ENCODE measurements around the gene GDPD4.

Gene GDPD4

DNA sequence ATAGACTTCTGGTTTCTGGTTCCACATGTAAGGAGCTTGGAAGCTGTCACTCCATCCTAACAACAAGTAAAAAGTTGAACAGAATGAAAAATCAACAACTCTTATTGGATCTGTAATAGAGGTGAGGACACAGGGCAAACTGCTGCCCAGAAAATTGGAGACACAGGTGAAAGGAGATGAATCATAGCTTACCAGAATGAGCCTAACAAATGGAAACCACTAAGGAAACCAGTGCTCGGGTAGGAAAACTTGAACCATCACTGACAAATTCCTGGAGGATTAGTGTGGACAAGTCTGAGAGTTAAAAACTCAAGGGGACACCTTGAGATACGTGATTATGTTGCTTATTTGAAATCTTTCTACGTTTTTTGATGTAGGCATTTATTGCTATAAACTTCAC, 52.1 kb downstream of the GDPD4 start:
- peak; percentile 30 for DNase-seq (ENCODE audit: low spot score)
- FAIRE-seq: peak; percentile 8

DNA sequence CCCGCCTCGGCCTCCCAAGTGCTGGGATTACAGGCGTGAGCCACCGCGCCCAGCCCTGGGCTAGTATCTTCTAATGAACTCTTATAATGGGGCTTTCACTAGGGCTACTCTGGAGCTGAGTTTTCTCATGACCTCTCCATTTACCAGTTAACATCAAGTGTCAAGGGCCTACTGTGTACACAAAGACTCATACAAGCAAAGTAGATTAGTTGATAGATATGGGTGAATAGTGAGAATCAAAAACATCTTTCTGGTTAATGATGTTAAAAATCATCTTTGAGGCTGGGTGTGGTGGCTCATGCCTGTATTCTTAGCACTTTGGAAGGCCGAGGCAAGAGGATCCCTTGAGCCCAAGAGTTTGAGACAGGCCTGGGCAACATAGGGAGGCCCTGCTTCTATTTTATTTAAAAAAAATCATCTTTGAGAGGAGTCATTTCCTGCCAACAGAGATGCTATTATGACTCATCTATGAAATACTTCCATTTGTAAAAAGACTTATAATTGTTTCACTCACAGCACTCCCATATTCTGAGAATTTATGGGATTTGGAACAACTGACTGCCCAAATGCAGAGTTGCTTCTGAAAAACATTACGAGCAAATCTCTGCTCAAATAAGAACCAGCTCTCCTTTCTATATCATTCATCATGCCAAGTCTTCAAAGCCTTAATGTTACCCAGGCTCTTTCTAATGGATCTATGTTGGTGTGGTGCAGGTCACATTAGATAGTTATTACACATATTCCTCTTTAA, 57.0 kb downstream of the GDPD4 start:
- peak; percentile 28 for DNase-seq (ENCODE audit: low spot score)
- no peak for FAIRE-seq

DNA sequence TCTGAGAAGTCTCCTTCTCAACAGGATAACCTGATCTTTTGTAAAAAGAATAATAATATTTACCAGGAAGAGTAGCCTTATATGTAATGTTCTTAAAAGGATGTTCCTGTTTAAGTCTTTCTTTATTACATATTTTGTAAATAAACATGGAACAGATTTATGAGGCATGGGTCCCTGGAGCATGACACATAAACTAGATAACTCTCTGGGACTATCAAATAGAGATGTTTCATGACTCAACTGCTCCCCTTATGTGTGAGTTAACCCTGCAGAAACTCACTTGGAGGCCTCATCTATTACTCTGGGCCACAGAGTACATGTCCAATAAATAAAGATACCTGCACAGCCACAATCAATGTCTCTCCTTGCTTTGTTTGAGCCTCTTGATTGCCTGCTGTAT, 64.6 kb downstream of the GDPD4 start:
- DNase-seq (ENCODE audit: low spot score): no peak
- no peak for FAIRE-seq

DNA sequence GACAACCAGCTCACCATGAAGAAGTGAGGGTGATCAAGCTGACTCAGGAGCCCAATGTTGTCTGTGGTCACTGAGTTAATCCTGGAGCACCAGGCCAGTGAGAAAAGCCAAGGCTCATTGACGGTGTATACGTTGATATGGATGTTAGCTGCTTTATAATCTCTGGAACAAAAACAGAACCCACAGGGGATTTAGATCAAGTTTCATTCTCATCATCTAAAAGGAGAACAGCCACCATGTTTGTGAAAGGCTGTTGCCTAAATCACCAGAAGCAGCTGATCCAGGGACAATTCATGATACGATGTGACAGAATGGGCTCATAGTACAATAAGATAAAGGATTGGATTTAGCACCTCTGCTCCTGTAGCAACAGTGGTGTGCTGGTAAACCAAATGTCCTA, 68.5 kb downstream of the GDPD4 start:
- DNase-seq (ENCODE audit: low spot score) (no peak), FAIRE-seq (no peak)

DNA sequence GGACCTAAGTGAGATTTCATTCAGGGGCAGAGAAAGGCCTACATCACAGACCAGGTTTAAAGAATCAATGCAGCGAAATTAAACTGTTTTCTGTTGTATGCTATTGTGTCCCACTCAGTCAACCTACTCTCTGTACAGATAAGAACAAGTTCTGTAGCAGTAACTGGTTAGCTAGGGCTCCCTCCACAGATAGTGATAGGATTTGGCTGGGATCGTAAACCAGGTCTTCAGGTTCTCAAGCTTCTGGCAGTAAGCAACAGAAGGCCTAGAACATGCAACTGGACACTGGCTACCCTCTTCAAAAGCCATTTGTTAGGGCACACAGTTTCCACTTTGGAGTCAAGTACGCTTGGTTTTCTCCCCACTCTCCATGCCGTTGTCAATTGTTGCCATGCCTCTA, 69.2 kb downstream of the GDPD4 start:
- no peak for FAIRE-seq

DNA sequence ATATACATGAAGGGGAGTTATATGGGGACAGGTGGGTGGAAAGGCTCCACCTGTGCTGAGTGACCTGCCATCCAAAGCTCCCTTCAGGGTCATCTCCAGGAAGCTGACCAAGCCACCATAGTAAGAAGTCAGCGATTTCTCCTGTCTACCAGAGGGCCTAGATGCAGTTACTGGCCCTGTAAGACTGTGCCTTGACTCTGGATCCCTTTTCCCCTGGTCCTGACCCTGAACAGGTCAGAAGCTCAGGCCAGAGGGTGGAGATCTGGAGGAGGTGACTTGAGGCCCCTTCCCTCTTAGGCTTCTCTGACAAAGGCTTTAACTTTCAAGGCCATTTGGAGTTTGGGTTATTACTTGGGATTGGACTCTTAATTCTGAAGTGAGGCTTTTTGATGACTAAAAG, 69.7 kb downstream of the GDPD4 start:
- no peak for FAIRE-seq

More for the DNA sequence above, 69.2 kb downstream of the GDPD4 start:
- no peak for DNase-seq (ENCODE audit: low spot score)

DNA sequence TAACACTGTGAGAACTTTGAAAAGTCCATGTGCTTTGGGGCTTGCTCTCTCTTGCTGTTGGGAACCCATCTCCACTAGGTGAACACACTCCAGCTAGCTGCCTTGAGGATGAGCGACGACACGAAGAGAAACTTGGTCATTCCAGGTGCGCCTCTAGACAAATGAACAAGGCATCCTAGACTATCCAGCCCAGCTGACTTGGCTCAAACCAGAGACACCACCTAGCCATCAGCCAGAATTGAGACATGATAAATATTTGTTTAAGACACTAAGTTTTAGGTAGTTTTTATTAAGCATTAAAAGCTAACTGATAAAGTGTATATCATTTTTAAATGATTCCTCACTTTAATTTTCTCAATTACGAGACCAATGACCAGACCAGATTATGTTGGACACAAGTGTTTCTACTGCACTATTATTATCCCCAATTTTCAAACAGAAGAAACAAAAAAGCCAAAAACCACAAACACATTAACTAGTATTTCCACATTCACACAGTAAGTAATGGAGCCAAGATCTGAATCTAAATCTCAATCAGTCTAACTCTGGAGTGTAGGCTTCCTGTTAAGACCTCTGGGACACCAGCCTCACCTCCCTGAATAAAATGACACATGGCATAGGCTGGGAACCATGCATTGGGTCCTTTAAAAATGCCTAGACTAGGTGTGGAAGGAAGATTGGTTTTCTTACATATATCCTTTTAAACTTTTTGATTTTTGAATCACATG, 70.4 kb downstream of the GDPD4 start:
- no peak for DNase-seq (ENCODE audit: low spot score)
- no peak for FAIRE-seq

More for the DNA sequence above, 69.7 kb downstream of the GDPD4 start:
- no peak for DNase-seq (ENCODE audit: low spot score)

DNA sequence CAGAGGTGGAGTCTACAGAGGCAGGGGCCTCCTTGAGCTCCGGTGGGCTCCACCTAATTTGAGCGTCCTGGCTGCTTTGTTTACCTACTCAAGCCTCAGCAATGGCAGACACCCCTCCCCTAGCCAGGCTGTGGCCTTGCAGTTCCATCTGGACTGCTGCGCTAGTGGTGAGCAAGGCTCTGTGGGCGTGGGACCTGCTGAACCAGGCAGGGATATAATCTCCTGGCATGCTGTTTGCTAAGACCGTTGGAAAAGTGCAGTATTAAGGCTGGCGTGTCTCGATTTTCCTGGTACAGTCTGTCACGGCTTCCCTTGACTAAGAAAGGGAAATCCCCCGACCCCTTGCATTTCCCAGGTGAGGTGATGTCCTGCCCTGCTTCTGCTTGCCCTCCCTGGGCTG, 77.7 kb downstream of the GDPD4 start:
- FAIRE-seq (no peak), DNase-seq (ENCODE audit: low spot score) (no peak)

DNA sequence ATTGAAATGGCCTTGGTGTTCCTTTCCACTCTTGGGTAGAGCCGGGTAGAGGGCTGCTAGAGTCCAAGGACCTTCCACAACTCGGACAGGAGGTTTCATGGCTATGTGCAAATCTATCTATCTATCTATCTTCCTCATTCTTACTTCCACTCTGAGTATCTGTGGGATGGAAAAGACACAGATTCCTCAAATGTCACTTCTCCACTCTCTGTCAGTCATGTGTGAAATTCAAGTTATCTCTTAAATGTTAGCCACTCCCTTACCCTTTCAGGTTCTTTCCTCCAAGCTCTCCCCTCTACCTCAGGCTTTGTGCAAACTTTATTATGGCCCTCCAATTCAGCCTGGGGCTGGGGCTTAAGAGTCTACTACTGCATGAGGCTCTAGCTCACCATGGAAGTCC, 84.3 kb downstream of the GDPD4 start:
- no peak for DNase-seq (ENCODE audit: low spot score)
- no peak for FAIRE-seq

DNA sequence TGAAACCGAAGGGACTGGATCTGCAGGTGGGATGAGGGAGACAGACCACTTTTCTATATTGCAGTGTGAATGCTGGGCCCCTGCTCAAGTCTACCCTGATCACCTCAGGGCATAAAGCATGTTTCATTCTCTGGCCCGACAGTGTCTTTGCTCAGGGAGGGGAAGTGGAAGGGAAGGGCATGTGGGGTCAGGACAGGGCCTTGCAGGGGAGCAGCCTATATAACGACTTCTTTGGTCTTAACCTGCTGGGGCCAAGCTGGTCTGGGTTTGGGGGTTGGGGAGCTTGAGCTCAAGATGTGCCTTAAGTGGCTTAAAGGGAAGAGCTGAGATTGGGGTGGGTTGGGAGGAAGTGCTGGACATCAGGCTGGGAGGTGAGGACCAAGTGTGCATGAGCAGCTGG, 86.4 kb downstream of the GDPD4 start:
- no peak for FAIRE-seq
- no peak for DNase-seq (ENCODE audit: low spot score)

DNA sequence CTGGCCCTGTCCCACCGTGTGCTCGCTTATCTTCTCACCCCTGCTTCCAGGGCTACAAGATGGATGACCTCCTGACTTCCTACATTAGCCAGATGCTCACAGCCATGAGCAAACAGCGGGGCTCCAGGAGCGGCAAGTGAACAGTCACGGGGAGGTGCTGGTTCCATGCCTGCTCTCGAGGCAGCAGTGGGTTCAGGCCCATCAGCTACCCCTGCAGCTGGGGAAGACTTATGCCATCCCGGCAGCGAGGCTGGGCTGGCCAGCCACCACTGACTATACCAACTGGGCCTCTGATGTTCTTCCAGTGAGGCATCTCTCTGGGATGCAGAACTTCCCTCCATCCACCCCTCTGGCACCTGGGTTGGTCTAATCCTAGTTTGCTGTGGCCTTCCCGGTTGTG, 86.9 kb downstream of the GDPD4 start:
- DNase-seq (ENCODE audit: low spot score) (no peak), FAIRE-seq (no peak)

DNA sequence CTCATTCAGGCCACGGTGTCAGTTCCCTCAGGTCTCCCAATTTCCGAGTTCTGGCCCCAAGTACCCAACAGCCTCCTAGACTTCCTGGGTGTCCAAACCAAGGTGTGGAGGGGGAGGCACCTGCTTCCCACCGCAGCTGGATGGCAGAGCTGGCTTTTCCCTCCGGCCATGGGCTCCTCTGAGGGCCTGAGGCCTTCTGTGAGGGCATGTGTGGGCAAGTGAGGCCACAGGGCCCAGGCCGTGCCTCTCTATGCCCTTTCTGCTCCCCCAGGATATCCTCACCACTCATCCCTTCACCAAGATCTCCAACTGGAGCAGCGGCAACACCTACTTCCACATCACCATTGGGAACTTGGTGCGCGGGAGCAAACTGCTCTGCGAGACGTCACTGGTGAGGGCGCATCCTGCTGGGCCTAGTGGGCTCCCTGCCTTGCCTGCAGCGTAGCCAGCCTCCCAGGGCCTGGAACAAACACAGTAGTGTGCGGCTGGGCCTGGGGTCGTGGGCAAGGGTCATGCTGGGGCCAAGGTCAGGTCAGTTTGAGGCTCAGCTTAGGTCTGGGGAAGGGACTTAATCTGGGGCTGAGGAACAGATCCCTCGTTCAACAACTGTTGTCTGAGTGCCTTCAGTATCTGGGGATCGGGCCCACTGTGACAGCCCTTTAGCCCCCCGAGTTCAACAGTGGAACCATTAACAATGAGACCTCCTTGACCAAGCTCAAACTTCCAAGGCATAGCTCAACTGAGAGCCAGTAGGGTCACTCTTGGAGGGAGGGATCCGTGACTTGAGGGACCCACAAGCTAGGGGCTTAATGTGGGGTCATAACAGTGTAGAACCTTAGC, 87.7 kb downstream of the GDPD4 start:
- no peak for DNase-seq (ENCODE audit: low spot score)

DNA sequence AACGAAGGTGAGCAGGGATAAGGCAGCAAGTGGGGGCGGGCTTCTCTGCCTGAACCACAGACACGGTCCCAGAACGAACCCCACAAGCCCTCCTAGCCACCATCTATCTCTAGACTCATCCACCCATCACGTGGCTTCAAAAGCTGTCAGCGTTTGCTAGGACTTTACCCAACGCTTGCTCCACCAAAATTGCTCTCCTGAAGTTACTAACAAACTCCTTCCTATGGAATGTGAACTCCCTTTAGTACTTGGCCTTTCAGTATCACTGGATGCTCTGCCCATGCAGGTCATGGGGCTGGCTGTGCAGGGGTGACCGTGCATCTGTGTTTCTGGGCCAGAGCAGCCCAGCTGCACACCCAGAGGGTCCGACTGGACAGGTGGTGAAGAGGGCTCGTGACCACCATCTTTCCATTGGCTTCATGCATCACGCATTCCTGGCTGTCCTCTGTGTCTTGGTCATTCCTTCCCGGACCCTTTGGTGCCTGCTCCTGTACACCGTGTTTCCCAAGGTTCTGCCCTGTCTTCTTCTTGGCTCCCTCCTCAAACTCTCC, 88.4 kb downstream of the GDPD4 start:
- DNase-seq (ENCODE audit: low spot score) (no peak), FAIRE-seq (no peak)

More for the DNA sequence above, 87.7 kb downstream of the GDPD4 start:
- FAIRE-seq: no peak

DNA sequence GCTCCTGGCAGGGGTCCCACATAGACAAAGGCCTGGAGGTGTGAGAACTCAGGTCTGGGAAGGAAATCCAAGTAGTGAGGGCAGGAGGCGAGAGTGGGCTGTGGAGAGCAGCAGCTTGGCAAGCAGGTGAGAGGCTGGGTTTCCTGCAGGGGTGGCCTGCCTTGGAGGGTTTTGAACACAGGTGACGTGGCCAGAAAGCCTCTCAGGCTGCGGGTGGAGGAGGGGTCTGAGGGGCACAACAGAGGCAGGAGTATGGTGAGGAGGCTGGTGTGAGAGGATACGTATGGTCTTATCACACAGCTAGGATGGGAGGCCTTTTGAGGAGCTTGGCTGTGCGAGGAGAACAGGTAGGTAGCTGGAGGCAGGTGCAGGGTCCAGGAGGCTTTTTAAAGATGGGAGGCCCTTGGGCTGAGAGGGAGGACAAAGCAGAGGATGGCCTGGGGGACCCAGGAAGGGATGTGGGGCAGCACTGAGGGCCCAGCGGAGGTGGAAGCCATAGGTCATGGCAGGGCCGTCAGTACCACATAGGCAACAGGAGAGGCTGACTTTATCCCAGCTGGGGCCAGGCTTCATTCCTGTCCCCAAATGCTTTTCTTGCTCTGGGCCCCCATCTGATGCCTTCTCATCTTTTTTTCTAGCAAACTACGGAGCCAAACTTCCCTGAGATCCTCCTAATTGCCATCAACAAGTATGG, 89.0 kb downstream of the GDPD4 start:
- FAIRE-seq: no peak
- DNase-seq (ENCODE audit: low spot score): no peak

DNA sequence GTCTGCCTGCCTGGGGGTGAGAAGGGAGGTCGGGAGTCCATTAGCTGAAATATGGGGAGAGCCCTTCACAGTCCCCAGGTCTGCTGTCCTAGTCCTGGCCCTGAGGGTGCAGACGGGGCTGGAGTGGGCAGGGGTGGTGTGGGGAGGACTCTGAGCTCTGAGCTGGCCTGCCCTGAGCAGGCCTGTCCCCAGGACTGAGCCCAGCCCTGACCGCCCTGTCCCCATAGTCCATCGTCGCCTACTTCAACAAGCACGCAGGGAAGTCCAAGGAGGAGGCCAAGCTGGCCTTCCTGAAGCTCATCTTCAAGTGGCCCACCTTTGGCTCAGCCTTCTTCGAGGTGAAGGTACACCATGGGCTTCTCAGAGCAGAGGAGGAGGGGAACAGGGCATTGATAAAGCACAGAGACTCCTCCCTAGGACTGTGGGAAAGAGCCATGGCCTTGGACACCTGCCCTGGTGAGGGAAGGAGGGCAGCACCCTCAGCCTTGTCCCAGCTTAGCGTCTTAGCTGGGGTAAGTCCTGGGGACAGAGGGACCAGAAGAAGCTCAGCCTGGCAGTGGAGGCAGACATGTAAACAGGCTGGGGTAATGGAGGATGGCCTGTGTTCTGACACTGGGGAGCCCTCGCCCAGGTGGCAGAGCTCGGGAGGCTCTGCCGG, 89.8 kb downstream of the GDPD4 start:
- DNase-seq (ENCODE audit: low spot score) (no peak), FAIRE-seq (no peak)

DNA sequence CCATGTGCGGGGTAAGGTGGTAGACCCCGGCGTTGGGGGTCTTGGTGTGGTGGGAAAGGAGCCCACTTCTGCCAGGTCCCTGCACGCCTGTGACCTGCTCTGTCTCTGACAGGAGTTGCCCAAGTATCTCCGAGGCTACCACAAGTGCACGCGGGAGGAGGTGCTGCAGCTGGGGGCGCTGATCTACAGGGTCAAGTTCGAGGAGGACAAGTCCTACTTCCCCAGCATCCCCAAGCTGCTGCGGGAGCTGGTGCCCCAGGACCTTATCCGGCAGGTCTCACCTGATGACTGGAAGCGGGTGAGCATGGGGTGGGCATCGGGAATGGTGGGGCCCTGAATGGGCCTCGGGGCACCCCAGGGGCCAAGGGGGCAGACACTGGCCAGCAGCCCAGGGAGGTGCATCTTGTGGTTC, 90.4 kb downstream of the GDPD4 start:
- DNase-seq (ENCODE audit: low spot score) (no peak), FAIRE-seq (no peak)

DNA sequence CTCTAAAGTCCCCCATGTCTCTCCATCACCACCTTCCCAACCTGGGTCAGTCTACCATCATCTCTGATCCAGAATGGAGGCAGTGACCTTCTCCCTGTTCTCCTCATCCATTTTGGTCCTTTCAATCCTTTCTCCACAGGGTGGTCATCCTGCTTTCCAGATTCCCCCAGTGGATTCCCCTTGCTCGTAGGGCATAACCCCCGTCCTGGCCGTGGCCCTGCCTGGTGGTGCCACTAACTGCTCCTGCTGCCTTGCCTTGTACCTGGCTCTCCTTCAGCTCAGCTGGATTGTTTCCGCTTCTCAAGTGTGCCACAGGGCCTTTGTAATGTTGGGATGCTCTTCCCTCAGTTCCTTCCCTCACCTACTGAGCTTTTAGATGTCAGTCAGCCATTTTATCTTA, 91.8 kb downstream of the GDPD4 start:
- FAIRE-seq: no peak
- DNase-seq (ENCODE audit: low spot score): no peak

DNA sequence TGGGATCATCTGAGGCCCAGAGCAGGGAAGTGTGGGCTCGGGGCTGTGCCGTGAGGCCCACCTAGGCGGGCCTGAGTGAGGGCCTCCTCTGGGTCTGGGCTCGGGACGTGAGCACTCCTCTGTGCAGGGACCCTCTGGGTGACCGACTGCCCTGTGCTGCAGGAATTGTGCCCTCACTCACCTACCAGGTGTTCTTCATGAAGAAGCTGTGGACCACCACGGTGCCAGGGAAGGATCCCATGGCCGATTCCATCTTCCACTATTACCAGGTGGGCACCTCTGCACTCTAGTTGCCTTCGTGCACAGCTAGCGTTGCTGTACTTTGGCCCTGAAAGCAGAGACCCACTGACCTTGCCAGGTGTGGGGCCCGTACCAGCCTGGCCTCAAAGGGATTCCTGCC, 93.0 kb downstream of the GDPD4 start:
- FAIRE-seq (no peak), DNase-seq (ENCODE audit: low spot score) (no peak)

DNA sequence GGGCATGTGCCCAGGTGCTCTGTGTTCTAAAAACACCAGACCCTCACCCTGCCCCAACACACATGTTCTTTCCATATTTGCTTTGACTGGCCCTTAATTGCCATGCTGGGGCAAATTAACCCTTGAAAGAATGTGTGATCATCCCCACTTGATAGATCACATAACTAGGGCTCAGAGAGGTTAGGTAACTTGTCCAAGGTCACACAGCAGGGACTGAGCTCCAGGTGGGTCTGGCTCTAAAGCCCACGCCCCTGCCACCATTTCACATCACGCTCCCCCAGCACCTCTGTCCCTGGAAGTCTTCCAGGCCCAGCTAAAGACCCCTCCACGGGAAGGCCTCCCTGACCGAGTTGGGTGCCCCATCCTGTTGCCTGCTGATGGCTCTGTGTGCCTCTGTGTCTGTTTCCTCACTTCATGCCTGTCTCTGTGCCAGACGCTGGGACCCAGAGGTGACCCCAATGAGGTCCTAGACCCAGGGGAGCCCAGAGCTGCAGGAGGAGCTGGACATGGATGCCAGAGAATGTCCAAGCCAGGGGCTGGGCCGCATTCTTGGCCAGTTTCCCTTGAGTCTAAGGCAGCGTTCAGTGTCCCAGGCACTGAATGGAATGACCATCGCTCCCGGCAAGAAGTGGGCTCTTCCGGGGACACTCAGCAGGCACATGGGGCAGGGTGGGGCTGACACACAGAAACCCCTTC, 93.7 kb downstream of the GDPD4 start:
- DNase-seq (ENCODE audit: low spot score) (no peak), FAIRE-seq (no peak)

DNA sequence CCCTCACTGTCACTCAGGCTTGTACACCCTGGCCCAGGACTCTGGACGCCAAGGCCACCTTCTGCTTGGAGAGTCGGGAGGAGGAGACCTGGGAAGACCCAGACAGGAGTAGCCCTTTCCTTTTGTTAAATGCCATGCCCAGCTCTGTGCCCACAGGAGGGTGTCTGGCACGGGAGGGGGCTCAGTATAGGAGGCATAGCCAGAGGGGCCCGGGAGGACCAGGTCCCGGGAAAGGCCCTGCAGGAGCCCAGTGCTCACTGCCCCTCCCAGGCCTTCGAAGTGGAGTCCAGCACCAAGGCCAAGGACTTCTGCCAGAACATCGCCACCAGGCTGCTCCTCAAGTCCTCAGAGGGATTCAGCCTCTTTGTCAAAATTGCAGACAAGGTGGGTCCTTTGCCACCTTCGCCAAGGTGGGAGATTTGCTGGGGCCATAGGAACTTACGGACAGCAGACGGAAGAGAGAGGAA, 94.4 kb downstream of the GDPD4 start:
- no peak for FAIRE-seq
- DNase-seq (ENCODE audit: low spot score): no peak
